Right ventricle myocardium superior (tissue), 1 donor: ENCODE data around the gene JHY. TPM values are rescaled to one million over a fixed set of nuclear protein-coding genes. Genes with fewer than 3 reads are reported as not detected.
A peak's percentile ranks its signal among the peaks of the same experiment; 100 is the strongest.
"Not testable (repeated sequence)": the region's sequence is repeated elsewhere in the genome, so short reads cannot be mapped to it uniquely, and the experiment has no call there.

ENCODE experiments used
- ATAC-seq: fragments of 200-7000 bp; cut with Tn5 transposase; one replicate; pipeline ENCODE4 v1.9.1; 2020; ENCODE audit warnings: mild to moderate bottlenecking; ENCODE audit not compliant: poor library complexity
- DNase-seq: peaks from one replicate; pipeline ENCODE4 v3.0.0-alpha.2; 2020
- intact Hi-C: fragments of 100-400 bp; cut with DNase I; formaldehyde crosslinking; loops from one replicate; pipeline ENCODE4 v1.11.2; 2022
- long read RNA-seq: library from polyadenylated mRNA; unstranded; transcript quantifications from one replicate; pipeline ENCODE4 v2.0.0, GENCODE V29; 2021
- total RNA-seq: library from RNA; stranded (reverse); fragmentation: NEBNext Ultra II Directional; extraction: Animal tissue kit (Norgen Biotek cat#: 25700); gene quantifications from one replicate; pipeline ENCODE4 v1.2.1, GENCODE V29; 2021
- donor health status: DM: no; HTN: yes; CAD: no; lungs with severe emphysema.

Gene JHY
- 2.6 TPM for total RNA-seq
- long read RNA-seq, partial matches to known transcripts, result 2 of 6 reads
- long read RNA-seq, other reads (novel, unspliced or antisense), result 3 of 6 reads

DNA sequence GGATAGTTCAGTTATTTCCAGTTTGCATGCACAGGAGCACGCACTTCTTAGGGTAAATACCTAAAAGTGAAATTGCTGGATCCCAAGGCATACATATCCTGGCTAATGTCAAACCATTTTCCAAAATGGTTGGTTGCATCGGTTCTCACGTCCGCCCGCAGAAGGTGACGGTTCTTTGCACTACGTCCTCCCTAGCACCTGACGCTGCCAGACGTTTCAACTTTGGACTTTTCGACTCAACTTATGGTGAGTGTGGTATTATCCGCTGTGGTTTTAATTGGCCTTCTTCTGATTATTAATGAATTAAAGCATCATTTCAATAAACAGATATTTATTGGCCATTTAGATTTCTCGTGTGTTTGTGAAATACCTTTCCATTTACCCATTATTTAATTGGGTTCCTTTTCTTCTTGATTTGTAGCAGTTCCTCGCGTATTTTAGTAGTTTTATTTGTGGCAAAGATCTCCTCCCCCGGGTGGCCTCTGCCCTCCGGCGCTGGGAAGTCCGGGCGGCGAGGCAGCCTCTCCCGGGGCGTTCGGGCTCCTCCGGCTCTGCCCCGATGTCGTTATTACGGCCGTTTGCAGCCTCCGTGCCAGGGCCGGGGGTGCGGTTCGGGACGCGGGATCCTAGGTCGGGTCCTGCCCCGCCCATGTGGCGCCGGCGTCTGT, at the start of gene JHY:
TSS of gene JHY (plus strand) at position 571 of the 668 bp plus-strand sequence. CDS start 3,091 bp downstream, outside the sequence.
- ATAC-seq, result no peak
- no peak for DNase-seq
- intact Hi-C loops, result no loop called here

DNA sequence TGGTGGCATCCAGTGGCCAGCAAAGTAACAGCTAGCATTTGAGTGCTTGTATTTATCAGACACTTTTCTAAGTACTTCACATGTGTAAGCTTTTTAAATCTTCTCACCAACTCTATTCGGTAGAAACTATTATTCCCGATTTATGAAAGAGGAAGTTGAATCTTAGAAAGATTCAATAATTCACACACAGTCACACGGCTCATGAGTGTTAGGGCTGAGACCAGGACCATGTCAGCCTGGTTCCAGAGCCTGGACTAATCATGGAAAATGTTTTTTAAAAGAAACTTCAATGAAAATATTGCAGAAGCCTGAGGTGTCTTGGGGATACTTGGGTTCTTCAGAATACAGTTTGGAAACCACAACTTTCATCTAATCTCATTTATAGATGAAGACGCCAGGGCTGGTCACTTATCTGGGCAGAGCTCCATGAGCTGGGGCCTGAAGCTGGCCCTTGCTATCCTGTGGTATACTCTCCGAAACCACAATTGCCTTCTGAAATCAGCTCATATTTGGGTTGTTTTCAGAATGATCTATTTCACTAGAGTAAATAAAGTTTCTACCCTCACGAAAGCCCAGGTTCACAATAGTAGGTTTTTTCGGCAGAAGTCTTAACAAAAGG, 48.6 kb upstream of the JHY start:
- no peak for ATAC-seq
- no peak for DNase-seq
- intact Hi-C loops, result no loop called here

DNA sequence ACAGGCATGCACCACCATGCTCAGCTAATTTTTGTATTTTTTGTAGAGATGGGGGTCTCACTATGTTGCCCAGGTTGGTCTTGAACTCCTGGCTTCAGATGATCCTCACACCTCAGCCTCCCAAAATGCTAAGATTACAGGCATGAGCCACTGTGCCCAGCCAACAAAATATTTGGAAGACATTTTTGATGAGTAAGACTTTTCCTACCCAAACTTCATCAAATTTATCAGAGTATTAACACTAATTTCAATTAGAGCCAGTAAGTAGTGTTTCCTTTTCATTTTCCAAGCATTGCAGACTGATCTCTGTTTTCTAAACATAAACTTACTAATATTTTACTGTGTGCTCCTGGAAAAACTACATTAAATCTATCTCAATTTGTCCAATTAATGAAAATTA, 45.6 kb upstream of the JHY start:
- DNase-seq (no peak), ATAC-seq (no peak)
- intact Hi-C loops, result no loop called here

DNA sequence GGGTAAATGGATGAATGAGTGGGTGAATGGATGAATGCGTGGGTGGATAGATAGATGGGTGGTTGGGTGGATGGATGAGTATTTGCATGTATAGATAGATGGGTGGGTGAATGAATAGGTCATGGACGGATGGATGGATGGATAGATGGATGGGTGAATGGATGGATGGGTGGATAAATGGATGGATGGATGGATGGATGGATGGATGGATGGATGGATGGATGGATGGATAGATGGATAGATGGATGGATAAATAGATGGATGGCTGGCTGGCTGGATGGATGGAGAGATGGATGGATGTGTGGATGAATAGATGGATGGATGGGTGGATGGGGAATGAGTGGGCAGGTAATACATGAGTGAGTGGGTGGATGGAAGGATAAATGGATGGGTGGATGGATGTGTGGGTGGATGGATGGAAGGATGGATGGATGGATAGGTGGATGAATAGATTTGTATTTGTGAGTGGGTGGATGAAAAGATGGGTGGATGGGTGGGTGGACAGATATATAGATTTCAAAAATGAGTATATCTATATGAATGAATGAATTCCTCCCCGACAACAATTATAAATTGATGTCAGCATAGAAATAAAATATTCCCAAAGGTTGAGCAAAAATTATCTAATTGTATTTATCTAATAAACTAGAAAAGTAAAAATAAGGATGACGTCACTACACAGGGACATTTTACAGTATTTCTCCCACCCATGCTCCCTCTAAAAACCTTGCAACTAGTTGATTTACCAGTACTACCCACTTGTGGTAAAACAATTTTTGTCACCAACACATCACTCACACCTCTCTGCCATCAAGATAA, 44.8 kb upstream of the JHY start:
- intact Hi-C loops, result no loop called here
- ATAC-seq (no peak), DNase-seq (no peak)

DNA sequence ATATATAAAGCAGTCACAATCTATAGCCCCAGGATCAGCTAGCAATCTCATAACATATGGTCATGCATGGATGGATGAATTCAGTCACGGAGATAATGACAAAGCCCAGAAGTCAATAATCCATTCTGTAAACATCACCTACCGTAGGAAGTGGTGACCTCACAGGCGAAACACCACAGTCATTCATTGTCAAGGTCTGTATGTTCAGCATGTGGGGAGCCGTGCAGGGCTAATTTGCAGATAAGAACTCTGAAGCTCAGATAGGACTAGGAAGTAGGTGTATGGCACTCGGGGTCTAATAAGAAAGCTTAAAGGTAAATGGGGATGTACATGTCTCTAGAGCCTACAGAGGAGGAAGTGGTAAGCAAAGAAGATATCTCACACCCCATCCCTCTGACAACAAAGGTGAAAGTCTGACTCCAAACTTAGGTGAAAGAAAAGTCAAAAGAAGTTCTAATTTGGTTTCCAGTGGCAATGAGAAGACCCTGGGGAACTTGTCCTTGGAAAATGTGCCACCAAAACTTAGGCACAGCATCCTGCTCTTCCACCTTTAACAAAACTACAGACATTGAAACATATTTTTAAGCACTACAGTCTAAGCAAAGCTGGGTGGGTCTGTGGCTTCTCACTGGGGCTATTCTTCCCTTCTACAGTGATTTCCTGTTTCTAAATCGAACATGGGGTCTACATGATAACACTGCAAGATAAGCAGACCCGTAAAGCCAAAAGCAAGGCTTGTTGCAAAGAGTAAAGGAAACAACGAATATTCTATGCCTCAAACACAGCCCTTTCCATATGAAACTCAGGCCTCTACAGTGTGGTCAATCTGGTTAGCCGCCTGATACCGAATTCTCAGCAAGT, 39.0 kb upstream of the JHY start:
- ATAC-seq, result no peak
- intact Hi-C loops, result no loop called here
- DNase-seq, result no peak

DNA sequence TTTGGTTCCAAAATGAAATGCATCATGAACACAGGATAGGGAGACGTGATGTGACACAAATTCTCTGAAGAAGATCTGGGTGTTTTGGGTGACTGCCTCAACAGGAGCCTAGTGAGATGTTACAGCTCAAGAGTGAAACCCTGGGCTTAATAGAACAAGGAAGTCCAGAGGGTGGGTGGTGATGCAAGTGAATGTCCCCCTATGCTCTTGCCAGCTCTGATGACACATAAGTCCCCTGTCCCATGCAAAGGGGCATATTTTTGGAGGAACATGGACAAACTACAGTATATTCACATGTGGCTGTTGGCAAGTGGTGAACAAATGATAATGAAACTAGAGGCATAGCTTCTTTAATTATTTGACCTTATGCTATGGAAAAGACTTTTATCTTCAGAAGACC, 35.1 kb upstream of the JHY start:
- DNase-seq, result no peak
- intact Hi-C loops, result no loop called here

DNA sequence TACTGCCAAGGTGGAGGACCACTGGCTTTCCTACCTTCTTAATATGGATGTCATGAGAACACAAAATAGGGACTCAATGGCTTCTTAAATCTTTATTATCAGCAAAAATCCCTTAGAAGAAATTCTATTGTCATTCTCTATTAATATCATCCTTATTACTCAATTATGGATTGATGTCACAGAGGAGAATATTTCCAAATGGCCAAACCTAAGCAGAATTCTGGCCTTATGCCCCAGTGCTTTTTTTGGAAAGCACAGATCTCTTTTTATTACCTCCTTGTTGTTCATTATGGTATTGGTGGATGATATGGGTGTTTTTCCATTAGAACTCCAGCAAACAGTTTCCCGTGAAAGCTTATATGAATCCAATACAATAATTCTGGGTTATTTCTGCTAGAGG, 34.4 kb upstream of the JHY start:
- no peak for ATAC-seq
- no peak for DNase-seq
- intact Hi-C loops, result no loop called here

More for the DNA sequence above, 35.1 kb upstream of the JHY start:
- no peak for ATAC-seq

DNA sequence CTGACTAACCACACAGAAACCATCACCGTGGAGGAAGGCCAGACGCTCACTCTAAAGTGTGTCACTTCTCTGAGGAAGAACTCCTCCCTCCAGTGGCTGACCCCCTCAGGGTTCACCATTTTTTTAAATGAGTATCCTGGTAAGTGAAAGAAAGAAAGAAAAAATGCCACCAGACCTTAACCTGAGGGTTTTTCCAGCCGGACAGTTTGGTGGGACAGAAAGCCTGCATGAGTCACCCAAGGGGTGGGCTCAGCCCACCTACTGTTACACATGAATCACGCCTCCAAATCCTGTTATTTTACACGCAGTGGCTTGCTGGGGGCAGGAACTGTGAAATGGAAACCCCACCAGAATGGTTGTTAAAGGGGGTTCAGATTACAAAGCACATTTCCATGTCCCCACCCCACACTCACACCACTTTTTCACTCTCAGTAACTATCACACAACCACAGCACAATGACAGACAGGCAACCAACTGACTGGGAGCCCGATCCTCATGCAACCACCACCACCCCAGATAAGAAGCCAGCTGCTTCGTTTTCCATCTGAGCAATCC, 32.4 kb upstream of the JHY start:
- no peak for DNase-seq
- intact Hi-C loops, result loop anchor here (5.0 to 10.0 kb wide), 3 partner anchors 53 to 265 kb away; no protein-coding TSS in a partner anchor
- no peak for ATAC-seq

DNA sequence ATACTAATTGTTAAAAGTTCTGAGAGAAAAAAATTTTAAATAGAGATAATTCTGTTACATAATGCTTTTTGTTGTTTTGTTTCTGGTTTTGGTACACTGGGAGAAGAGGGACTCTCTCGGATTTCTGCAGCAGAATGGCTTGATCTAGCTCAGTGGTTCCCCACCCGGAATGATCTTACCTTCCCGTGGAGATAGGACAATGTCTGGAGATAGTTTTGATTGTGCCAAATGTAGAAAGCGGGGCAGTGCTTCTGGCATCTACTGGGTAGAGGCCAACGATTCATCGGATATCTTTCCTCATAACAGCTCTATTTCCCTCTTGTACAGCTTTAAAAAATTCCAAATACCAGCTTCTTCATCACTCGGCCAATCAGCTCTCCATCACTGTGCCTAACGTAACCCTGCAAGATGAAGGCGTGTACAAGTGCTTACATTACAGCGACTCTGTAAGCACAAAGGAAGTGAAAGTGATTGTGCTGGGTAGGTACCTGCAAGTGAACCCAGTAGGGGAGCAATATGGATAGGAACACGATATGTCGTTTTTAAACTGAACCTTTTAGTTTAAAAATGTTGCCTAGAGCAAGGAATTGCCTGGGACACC, 31.1 kb upstream of the JHY start:
- ATAC-seq (no peak), DNase-seq (no peak)
- intact Hi-C loops, result loop anchor here (5.0 to 10.0 kb wide), 3 partner anchors 54 to 267 kb away; no protein-coding TSS in a partner anchor

DNA sequence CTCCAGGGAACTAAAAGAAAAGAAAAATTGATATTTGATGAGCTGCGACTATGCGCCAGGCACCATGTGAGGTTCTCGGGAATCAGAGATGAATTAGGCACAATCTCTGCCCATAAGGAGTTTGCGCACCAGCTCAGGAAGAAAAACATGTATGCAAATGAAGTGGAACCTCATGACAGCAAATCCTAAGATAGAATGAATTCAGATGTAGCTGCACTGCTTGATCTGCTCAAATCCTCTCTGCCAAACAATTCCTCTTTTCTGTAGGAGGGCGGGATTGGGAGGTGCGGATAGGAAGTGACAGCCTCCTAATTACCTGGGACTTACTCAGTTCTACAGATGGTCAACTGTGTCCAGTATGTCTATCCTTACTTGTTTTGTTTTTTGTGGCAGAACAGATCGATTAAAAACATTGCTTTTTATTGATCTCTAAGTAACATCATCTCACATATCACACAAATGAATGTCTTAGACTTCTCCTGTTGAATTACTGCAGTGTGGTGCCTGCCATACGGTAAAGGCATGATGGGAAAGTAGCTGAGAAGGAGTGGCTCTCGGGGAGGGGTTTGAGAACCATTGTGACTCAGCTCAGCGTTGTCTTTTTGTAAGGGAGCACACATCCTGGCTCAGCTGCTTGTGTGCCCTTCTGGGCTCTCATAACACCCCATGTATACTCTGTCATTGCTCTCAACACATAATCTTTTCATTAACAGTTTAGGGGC, 30.3 kb upstream of the JHY start:
- intact Hi-C loops, result loop anchor here (5.0 to 10.0 kb wide), 3 partner anchors 55 to 267 kb away; no protein-coding TSS in a partner anchor
- ATAC-seq (no peak), DNase-seq (no peak)

DNA sequence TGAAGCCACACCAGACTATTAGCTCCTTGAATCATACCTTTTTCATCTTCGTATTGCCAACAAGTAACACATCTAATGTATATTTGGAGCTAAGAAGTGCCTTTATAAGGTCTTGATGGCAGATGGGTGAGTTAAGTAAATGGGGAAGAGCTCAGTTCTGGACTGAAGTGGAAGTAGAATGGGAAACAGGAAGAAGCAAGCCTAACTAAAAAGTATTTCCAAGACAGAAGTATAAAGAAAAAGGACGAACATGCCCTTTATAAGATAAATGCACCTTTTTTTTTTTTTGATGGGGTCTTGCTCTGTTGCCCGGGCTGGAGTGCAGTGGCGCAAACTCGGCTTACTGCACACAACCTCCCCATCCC, 29.8 kb upstream of the JHY start:
- ATAC-seq (no peak), DNase-seq (no peak)
- intact Hi-C loops, result loop anchor here (5.0 to 10.0 kb wide), 3 partner anchors 55 to 268 kb away; no protein-coding TSS in a partner anchor

DNA sequence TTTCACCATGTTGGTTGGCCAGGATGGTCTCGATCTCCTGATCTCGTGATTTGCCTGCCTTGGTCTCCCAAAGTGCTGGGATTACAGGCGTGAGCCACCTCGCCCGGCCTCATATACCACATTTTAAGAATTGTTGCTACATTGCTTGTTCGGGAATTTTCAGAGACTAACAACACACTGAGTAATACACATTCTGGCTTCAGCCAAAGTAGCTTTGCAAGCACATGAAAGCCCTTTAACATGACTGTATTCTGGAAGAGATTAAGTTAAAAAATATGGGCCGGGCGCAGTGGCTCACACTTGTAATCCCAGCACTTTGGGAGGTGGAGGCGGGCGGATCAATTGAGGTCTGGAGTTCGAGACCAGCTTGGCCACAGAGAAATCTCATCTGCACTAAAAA, 29.3 kb upstream of the JHY start:
- intact Hi-C loops, result loop anchor here (5.0 to 10.0 kb wide), 3 partner anchors 56 to 268 kb away; no protein-coding TSS in a partner anchor
- DNase-seq (no peak), ATAC-seq (no peak)

DNA sequence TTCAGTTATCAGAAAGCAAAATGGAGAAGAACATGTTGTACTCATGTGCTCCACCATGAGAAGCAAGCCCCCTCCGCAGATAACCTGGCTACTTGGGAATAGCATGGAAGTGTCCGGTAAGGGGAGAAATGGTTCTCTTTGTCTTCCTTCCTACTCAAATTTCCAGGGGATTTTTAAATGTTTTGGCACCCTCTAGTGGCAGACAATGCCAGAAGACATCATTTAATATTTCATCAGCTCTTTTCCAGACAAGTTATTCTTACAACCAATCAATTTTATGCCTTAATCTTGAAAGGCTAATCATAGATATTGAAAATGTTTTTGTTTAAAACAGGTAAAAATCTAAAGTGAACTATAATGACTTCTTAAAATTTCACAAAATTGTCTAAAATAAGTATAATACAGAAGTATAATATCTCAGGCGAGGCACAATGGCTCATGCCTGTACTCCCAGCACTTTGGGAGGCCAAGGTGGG, 28.6 kb upstream of the JHY start:
- ATAC-seq, result peak; percentile 48
- intact Hi-C loops, result loop anchor here (5.0 to 10.0 kb wide), 3 partner anchors 57 to 269 kb away; no protein-coding TSS in a partner anchor
- no peak for DNase-seq

DNA sequence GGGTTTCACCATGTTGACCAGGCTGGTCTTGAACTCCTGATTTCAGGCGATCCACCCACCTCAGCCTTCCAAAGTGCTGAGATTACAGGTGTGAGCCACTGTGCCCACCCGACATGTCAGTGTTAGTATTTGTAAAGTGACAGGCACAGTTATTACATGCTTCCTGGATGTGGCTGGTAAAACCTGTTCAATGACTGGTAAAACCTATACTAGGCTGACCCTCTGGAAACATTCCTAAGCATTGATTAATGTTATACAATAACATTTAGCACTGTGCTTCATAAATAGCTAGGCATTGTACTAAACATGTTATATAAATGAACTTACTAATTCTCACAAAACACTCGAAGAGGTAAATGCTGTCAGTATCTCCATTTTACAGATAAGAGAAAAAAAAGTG, 20.9 kb upstream of the JHY start:
- DNase-seq (no peak), ATAC-seq (no peak)
- intact Hi-C loops, result loop anchor here (2.0 kb wide), 1 partner anchor 161 kb away; no protein-coding TSS in a partner anchor

DNA sequence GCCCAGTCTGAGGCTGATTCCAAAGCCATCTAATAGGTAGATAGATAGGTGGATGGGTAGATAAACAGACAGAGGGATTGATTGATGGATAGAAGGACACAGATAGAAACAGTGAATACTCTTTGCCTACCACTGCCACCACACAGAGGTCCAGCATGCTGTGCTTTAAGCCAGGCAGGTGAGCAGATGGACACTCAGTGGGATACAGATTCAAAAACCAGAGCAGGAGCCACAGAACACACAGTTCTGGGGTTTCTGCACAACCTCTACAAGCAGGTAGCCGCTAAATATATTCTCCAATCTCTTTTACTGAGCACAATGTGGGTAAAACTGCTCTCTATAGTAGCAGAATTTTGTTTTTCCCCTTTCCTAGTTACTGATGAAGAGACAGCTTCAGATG, 20.5 kb upstream of the JHY start:
- no peak for DNase-seq
- no peak for ATAC-seq
- intact Hi-C loops, result loop anchor here (2.0 kb wide), 1 partner anchor 161 kb away; no protein-coding TSS in a partner anchor

DNA sequence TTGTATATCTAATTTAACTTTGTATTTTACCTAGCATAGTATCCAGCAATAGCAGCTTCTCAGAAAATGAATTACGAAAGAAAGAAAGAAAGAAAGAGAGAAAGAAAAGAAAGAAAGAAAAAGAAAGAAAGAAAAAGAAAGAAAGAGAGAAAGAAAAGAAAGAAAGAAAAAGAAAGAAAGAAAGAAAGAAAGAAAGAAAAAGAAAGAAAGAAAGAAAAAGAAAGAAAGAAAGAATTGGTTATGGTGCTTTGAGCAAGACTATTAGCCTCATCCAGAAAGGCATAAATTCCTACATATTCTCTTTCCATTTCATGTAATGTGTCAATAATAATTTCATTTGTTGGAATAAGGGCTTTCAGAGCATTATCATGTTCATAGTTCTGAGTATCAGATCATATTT, 19.4 kb upstream of the JHY start:
- intact Hi-C loops, result loop anchor here (2.0 kb wide), 1 partner anchor 160 kb away; no protein-coding TSS in a partner anchor
- ATAC-seq, DNase-seq: not testable (repeated sequence)
